Cardiac muscle cell (in vitro differentiated cells and primary cell): ENCODE results near the gene RTP3. TPM values are rescaled to one million over a fixed set of nuclear protein-coding genes. Genes with fewer than 3 reads are reported as not detected.
A peak's percentile ranks its signal among the peaks of the same experiment; 100 is the strongest.

Experiments
- DNase-seq, 2 donors: peaks; one replicate each; pipeline versions ENCODE4 v3.0.0 to v3.0.0-alpha.2; 2010 to 2017; ENCODE audit warnings: low read depth in 1 of 2, low spot score in 1 of 2
- H3K27ac ChIP-seq: fragments of 200-600 bp; sonication (generic); 2 replicates; pipeline ENCODE4 v1.5.1; 2016
- H3K27me3 ChIP-seq: fragments of 200-600 bp; sonication (generic); 2 replicates; pipeline ENCODE4 v1.6.0; 2016; ENCODE audit warnings: control low read depth
- H3K36me3 ChIP-seq: fragments of 200-600 bp; sonication (generic); 2 replicates; pipeline ENCODE4 v1.5.1; 2016; ENCODE audit warnings: control low read depth
- H3K4me1 ChIP-seq: fragments of 200-600 bp; sonication (generic); 2 replicates; pipeline ENCODE4 v1.8.1; 2017; ENCODE audit warnings: low read depth, mild to moderate bottlenecking, mixed run types
- H3K4me3 ChIP-seq: fragments of 200-600 bp; sonication (generic); 2 replicates; pipeline ENCODE4 v1.5.1; 2016; ENCODE audit warnings: mild to moderate bottlenecking
- H3K9me3 ChIP-seq: fragments of 200-600 bp; sonication (generic); 2 replicates; pipeline ENCODE4 v1.5.1; 2017; ENCODE audit warnings: low read depth, mild to moderate bottlenecking, control low read depth
- CTCF ChIP-seq: IDR thresholded peaks from 2 replicates; pipeline ENCODE4 v1.5.1; 2012; ENCODE audit warnings: low read depth, mild to moderate bottlenecking, low read length
- polyA plus RNA-seq: library from polyadenylated mRNA; unstranded; fragments of >200 nt; fragmentation: Nextera tagmentation; extraction: Ambion mirVana; gene quantifications from 2 replicates; pipeline ENCODE4 v1.2.1, GENCODE V29; 2016
- total RNA-seq: library from RNA; depleted of rRNA; stranded (reverse); fragments of >200 nt; gene quantifications from 2 replicates; pipeline ENCODE4 v1.2.3, GENCODE V29; 2016

Gene RTP3
- total and polyA plus RNA-seq, 2 experiments from 2014 or later = not detected

GRCh38 chr3:46500656-46501635 lies 3.2 kb downstream of the RTP3 start:
- H3K9me3 ChIP-seq = no peaks in the 10 kb centered on the region
- no peaks in the 10 kb centered on the region for H3K4me1 ChIP-seq
- H3K27me3 ChIP-seq = no peaks in the 10 kb centered on the region
- peak in 1 of 2 donors; percentile 71 for DNase-seq
- H3K36me3 ChIP-seq = no peaks in the 10 kb centered on the region
- no peak for TF ChIP-seq CTCF
- no peak overlapping the region for H3K27ac ChIP-seq
- H3K4me3 ChIP-seq = no peak overlapping the region

- TF ChIP-seq CTCF = no peak
- Histone ChIP-seq H3K27ac (no peak overlapping the region), H3K27me3 (no peaks in the 10 kb centered on the region), H3K4me1 (no peaks in the 10 kb centered on the region), H3K9me3 (no peaks in the 10 kb centered on the region), H3K4me3 (no peak overlapping the region), H3K36me3 (no peaks in the 10 kb centered on the region)
- no peak for DNase-seq
Observed at GRCh38 chr3:46501702-46502101, 3.9 kb downstream of the RTP3 start.

GRCh38 chr3:46503200-46503874 lies 5.6 kb downstream of the RTP3 start:
- no peaks in the 10 kb centered on the region for H3K4me1 ChIP-seq
- no peak overlapping the region for H3K4me3 ChIP-seq
- no peak overlapping the region for H3K27ac ChIP-seq
- H3K36me3 ChIP-seq = no peaks in the 10 kb centered on the region
- H3K9me3 ChIP-seq = no peaks in the 10 kb centered on the region
- no peak for TF ChIP-seq CTCF
- no peaks in the 10 kb centered on the region for H3K27me3 ChIP-seq
- DNase-seq = no peak

GRCh38 chr3:46504789-46505188 lies 7.0 kb downstream of the RTP3 start:
- Histone ChIP-seq H3K36me3 (no peaks in the 10 kb centered on the region), H3K4me1 (no peaks in the 10 kb centered on the region), H3K4me3 (no peak overlapping the region), H3K27me3 (no peaks in the 10 kb centered on the region), H3K9me3 (no peaks in the 10 kb centered on the region), H3K27ac (no peak overlapping the region)
- DNase-seq = no peak
- no peak for TF ChIP-seq CTCF

GRCh38 chr3:46505953-46506352 lies 8.2 kb downstream of the RTP3 start:
- Histone ChIP-seq H3K27me3 (no peaks in the 10 kb centered on the region), H3K4me3 (no peak overlapping the region), H3K9me3 (no peaks in the 10 kb centered on the region), H3K36me3 (no peaks in the 10 kb centered on the region), H3K27ac (no peak overlapping the region), H3K4me1 (no peaks in the 10 kb centered on the region)
- no peak for TF ChIP-seq CTCF
- no peak for DNase-seq
